NCI-H187 treated with DMSO at 0.1 percent for 48 hours (cell line): ENCODE measurements around the gene MEI1.
"Not testable (repeated sequence)": the region's sequence is repeated elsewhere in the genome, so short reads cannot be mapped to it uniquely, and the experiment has no call there.

Source experiments
- DNase-seq: peaks from one replicate; lab custom pipeline; 2025; lab: John Stamatoyannopoulos, UW

The MEI1 gene

DNA sequence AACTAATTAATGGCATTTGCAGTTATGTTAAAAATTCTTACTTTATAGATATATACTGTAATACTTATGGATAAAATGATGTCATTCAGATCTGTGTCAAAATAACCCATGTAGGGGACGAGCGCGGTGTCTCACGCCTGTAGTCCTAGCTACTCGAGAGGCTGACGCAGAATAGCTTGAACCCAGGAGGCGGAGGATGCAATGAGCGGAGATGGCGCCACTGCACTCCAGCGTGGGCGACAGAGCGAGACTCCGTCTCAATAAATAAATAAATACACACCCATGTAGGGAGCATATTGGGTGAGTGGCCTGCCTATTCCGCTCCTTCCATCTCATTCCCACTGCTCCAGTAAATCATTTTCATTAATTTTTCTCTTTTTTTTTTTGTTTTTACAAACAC is 17.7 kb upstream of the MEI1 start:
- DNase-seq: no peak

GRCh38 chr22:41682033-41682807 is 17.1 kb upstream of the MEI1 start:
- no peak for DNase-seq

- no peak for DNase-seq
These were observed 16.3 kb upstream of the MEI1 start for GRCh38 chr22:41683052-41683451.

DNA sequence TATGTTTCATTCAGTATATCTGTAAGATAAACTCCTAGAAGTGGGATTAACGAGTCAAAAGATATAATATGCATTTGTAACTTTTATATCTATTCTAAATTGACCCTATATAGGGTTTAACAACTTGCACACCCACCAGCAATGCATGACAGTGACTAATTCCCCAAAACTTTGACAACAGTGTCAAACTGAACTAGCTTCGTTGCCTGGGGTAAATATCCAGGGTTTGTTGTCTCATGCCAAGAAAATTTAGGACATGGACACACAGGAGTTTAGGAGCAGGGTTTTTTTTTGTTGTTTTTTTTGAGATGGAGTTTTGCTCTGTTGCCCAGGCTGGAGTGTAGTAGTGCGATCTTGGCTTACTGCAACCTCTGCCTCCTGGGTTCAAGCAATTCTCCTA is 15.7 kb upstream of the MEI1 start:
- DNase-seq: no peak

GRCh38 chr22:41684194-41684593 is 15.1 kb upstream of the MEI1 start:
- DNase-seq: no peak

DNA sequence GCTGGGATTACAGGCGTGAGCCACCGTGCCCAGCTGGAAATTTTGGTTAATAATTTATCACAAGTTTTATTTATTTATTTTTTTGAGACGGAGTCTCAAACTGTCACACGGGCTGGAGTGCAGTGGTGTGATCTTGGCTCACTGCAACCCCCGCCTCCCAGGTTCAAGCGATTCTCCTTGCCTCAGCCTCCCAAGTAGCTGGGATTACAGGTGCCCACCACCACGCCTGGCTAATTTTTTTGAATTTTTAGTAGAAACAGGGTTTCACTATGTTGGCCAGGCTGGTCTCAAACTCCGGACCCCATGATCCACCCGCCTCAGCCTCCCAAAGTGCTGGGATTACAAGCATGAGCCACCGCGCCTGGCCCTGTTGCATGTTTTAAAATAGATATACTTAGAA is 12.4 kb upstream of the MEI1 start:
- not testable (repeated sequence) for DNase-seq

GRCh38 chr22:41687901-41688364 is 11.4 kb upstream of the MEI1 start:
- DNase-seq: no peak

- DNase-seq: no peak
These were observed 10.7 kb upstream of the MEI1 start, which contains the start of gene SNU13 for GRCh38 chr22:41688365-41689211. SNU13 (minus strand) TSS chr22:41688867; CDS start chr22:41688796, 71 bp downstream.

GRCh38 chr22:41690476-41690875 is 8.8 kb upstream of the MEI1 start:
- DNase-seq: no peak

DNA sequence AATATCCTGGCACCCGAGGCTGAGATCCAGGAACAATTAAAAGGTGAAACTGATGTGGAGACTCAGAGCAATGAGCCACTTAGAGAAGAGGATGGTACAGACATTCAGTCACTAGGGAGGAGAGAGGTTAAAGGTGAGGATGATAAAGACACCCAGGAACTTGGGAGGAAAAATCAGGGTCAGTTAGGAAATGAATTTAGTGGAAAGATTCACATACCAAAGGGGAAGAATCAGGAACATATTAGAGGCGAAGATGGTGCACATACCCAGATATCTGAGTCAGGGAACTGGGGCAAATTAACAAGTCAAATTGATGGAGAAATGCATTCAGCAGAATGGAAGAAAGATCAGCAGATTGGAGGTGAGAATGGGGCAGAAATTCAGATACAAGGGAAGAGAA is 4.1 kb upstream of the MEI1 start:
- DNase-seq: no peak

DNA sequence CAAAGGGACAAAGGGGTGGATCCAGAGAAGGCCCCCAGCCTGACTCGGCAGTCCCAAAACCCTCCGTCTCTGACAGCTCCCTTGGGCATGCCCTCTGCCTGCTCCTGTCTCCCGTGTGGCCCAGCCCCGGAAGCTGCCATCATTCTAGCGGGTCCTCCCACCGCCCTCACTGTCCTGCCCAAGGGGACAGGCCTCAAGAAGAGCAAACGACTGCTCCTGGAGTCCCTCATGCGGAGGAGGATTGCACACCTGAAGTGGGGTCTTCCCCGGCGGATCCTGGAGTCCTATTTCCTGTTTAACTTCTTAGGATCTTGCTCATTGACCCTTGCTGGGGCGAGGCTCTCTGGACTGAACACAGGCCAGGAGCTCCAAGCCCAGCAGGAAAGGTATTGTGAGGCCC is 2.6 kb upstream of the MEI1 start:
- DNase-seq: no peak

DNA sequence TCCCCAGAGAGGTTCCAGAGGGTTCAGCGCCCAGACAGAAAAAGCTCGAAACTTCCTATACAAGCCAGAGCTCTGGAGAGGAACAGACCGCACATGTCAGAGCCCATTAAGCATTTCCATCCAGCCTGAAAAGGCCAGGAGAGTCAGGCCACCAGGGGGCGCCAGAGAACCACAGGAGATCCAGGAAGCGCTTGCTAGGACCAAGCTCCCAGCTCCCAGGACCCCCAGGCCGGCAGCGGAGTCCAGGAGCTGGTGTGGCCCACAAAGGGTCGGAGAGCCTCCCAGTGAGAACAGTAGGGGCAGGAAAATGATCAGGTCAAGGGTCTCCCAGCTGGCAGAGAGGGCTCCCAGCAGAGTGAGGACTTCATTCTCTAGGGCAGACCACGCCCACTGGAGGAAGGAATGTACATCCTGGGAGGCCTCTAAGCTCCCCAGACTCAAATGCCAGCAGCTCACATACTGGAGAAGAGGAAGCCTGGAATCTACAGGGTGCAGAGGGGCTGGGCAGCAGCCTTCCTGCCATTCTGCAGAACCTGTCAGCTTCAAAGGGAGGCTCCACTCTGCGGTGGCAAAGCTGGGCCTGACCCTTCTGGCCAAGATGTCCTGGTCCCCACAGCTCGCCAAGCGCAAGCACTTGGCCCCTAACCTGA is 2.1 kb upstream of the MEI1 start:
- no peak for DNase-seq

- DNase-seq: no peak
These were observed 733 bp downstream of the MEI1 start for GRCh38 chr22:41700108-41700364.

DNA sequence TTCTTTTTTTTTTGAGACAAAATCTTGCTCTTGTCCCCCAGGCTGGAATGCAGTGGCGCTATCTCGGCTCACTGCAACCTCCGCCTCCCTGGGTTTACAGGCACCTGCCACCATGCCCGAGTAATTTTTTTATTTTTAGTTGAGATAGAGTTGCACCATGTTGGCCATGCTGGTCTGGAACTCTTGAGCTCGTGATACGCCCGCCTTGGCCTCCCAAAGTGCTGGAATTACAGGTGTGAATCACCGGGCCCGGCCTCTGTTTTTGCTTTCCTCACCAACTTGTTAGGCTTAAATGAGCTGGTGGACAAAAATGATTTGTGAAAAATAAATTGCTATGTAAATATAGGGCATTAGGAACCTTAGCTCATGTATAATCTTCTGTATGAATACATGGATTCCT is 3.5 kb downstream of the MEI1 start:
- DNase-seq: no peak

DNA sequence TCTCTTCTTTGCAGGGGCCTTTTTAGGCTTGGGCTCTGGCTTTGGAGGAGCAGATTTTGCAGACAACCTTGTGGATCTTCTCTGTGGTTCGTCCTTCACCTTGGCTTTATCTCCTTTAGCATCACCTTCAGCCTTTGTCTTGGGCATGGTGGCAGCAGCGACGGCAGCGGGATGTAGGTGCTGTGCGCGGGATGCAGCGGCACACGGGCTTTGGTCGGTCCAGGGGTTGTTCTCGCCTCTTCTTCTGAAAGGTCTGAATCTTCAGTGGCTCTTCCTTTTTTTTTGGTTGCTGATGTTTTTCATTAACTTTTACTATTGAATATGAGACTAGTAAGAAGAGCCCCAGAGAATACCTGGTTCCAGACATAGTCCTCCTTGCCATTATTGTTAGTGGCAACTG is 10.0 kb downstream of the MEI1 start:
- DNase-seq: no peak

DNA sequence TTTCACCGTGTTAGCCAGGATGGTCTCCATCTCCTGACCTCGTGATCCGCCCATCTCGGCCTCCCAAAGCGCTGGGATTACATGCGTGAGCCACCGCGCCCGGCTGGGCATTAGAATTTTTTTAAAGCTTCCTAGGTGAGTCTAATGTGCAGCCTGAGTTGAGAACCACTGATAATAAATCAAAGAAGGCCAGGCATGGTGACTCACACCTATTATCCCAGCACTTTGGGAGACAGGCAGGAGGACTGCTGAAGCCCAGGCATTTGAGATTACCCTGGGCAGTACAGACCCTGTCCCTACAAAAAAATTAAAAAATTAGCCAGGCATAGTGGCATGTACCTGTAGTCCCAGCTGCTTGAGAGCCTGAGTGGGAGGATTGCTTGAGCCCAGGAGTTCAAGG is 13.7 kb downstream of the MEI1 start:
- DNase-seq: no peak

- DNase-seq: no peak
These were observed 23.2 kb downstream of the MEI1 start for GRCh38 chr22:41722496-41722895.

DNA sequence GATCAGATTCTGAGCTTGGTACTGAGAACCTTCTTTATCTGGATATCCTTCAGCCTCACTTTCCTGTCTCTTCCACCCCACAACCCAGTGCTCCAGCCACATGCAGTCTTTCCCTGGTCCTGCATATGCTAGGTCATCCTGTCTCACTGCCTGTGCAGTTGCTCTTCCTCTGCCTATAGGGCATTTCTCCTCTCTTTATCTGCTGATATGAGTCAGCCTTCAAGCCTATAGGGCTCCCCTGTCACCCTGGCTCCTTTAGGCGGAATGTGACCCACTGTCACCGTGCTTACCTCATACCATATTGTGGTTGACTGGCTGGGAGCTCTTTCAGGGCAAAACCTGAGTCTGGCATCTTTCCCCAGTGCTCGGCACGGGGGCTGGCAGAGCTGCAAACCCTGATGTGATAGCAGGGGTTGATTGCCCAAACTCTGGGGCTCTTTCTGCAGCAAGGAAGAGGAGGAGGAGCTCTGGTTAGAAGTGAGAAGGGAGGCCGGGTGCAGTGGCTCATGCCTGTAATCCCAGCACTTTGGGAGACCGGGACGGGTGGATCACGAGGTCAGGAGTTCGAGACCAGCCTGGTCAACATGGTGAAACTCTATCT is 26.3 kb downstream of the MEI1 start:
- no peak for DNase-seq

GRCh38 chr22:41731609-41732008 is 32.3 kb downstream of the MEI1 start:
- DNase-seq: no peak

DNA sequence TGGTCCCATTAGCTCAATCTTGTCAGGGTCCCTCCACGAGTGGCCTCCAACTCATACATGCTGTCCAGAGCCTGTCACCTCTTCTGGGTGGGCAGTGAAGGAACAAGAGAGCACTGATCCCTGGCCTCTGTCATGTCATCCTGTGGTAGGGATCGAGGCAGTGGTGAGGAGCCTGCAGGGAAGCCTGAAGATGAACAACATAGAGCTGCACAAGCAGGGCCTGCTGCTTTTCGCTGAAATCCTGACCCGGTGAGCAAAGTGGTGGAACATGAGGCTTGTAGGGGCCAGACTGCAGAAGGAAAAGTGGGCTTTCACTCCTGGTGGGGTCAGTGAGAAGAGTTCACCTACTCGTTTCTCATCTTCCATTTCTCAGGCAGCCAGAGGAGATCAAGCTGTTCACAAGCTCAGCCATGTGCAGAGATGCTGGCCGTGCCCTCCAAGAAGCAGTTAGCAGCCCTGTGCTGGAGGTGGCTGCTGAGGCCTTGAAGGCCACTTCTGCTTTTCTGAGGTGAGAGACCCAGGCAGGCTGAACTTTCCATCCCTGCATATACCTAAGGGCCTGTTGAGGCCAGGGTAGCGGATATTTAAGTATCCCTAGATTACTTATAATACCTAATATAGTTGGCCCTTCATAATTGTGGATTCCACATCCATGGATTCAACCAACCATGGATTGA is 32.9 kb downstream of the MEI1 start:
- DNase-seq: no peak

GRCh38 chr22:41733241-41733640 is 33.9 kb downstream of the MEI1 start:
- DNase-seq: not testable (repeated sequence)

DNA sequence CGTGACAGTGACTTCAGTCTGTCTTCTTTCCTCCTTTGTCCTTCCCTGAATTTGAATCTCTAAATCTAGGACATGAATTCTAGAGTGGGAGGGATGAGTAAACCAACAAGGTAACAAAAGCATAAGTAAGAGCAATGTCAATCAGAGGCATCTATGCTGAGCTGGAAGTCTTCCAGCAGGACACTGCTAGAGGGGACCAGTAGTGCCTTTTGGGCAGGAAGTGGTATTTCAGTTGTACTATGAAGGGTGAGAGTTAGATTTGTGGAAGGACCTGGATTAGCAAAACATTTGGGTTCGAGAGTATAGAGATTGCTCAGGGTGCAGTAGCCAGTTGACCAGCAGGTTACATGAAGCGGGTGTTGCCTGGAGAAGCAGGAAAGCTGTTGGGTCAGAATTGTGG is 40.3 kb downstream of the MEI1 start:
- no peak for DNase-seq
